HepG2 (cell line): Measurements from ENCODE around the gene PPFIA4. TPM values are rescaled to one million over a fixed set of nuclear protein-coding genes. Genes with fewer than 3 reads are reported as not detected.

Experiments
- ATAC-seq: fragments of 200-7000 bp; cut with Tn5 transposase; 3 replicates; pipeline ENCODE4 v1.9.1; 2020; ENCODE audit warnings: mild to moderate bottlenecking, moderate library complexity
- BruUV-seq: library from RNA; stranded (reverse); fragments of 400-500 nt; replicated peaks from 2 replicates; lab custom pipeline; 2021; lab: Mats Ljungman, UMichigan
- CTCF ChIA-PET: fragments of 300-600 bp; formaldehyde crosslinking; extraction: SDS; loops from one replicate; lab custom pipeline; 2021; ENCODE audit warnings: low total read pairs, inconsistent platforms, low intra/inter-chr PET ratio; lab: Yijun Ruan, JAX
- POLR2A ChIA-PET: fragments of 350-600 bp; sonication (Branson Sonifier 250); formaldehyde crosslinking; loops from one replicate; lab custom pipeline; 2020; ENCODE audit warnings: antibody characterized with exemption, inconsistent platforms; lab: Yijun Ruan, JAX
- DNase-seq: peaks from one replicate; pipeline ENCODE4 v3.0.0-alpha.2; 2015; ENCODE audit warnings: low spot score
- FAIRE-seq: peaks from 3 replicates; lab custom pipeline; 2011; peaks lifted over from hg19 to GRCh38; lab: Jason Lieb, UNC
- H2AFZ ChIP-seq: one replicate; pipeline ENCODE4 v1.6.1; 2011; ENCODE audit warnings: low read length, inconsistent platforms
- H3K27ac ChIP-seq: fragments of 300-600 bp; 3 replicates; pipeline ENCODE4 v1.8.0; 2011; ENCODE audit warnings: mixed run types, mild to moderate bottlenecking, mixed read lengths, low read length, inconsistent platforms; ENCODE audit not compliant: insufficient read depth; ENCODE audit errors: extremely low read length
- H3K27me3 ChIP-seq, 2 experiments: fragments of 200-600 bp in 1 of 2; 2 replicates in 1 of 2; 3 replicates in 1 of 2; pipeline versions ENCODE4 v1.6.0 to v1.8.0; 2011; ENCODE audit warnings: low read length in 2 of 2, mild to moderate bottlenecking in 2 of 2, moderate library complexity in 2 of 2, inconsistent platforms in 1 of 2; ENCODE audit not compliant: insufficient read depth in 2 of 2, control insufficient read depth in 1 of 2
- H3K36me3 ChIP-seq, 2 experiments: fragments of 200-600 bp in 1 of 2; replicated peaks in 1 of 2; 2 replicates in 1 of 2; 3 replicates in 1 of 2; pipeline versions ENCODE4 v1.5.1 to v1.8.0; 2011; ENCODE audit warnings: low read length in 2 of 2, inconsistent platforms in 1 of 2; ENCODE audit not compliant: insufficient read depth in 2 of 2, control insufficient read depth in 1 of 2
- H3K4me1 ChIP-seq: 2 replicates; pipeline ENCODE4 v1.5.1; 2012; ENCODE audit warnings: low read length, inconsistent platforms; ENCODE audit not compliant: insufficient read depth
- H3K4me2 ChIP-seq: 2 replicates; pipeline ENCODE4 v1.6.0; 2011; ENCODE audit warnings: low read depth, low read length, inconsistent platforms
- H3K4me3 ChIP-seq, 3 experiments: fragments of 200-600 bp in 1 of 3; sonication (generic), shearing (Covaris generic) in 1 of 3; replicated peaks in 1 of 3; 2 replicates each; pipeline ENCODE4 v1.5.1; 2011 to 2016; ENCODE audit warnings: low read length in 3 of 3, inconsistent platforms in 2 of 3, low read depth in 2 of 3, mild to moderate bottlenecking in 2 of 3, control low read depth in 1 of 3, mixed read lengths in 1 of 3; ENCODE audit not compliant: insufficient read depth in 1 of 3
- H3K79me2 ChIP-seq: one replicate; pipeline ENCODE4 v1.6.1; 2011; ENCODE audit warnings: low read length, inconsistent platforms; ENCODE audit not compliant: insufficient read depth
- H3K9ac ChIP-seq: 2 replicates; pipeline ENCODE4 v1.6.0; 2011; ENCODE audit warnings: mild to moderate bottlenecking, low read depth, low read length, inconsistent platforms; ENCODE audit not compliant: insufficient read depth
- H3K9me3 ChIP-seq: 2 replicates; pipeline ENCODE4 v1.5.1; 2012; ENCODE audit warnings: mild to moderate bottlenecking, low read length
- H4K20me1 ChIP-seq: 2 replicates; pipeline ENCODE4 v1.6.0; 2011; ENCODE audit warnings: inconsistent platforms, mild to moderate bottlenecking, low read length, moderate library complexity; ENCODE audit not compliant: insufficient read depth
- GLI4 ChIP-seq: sonication (generic); formaldehyde crosslinking; IDR thresholded peaks from 2 replicates; pipeline ENCODE4 v1.5.1; 2020; ENCODE audit warnings: missing genetic modification reagents, mild to moderate bottlenecking, moderate library complexity, borderline replicate concordance
- HDAC6 ChIP-seq: fragments of 200-600 bp; sonication (generic); IDR thresholded peaks from 2 replicates; pipeline ENCODE4 v1.7.0; 2017; ENCODE audit warnings: mild to moderate bottlenecking, antibody characterized with exemption, low read length, low read depth
- MAZ ChIP-seq, 2 experiments: sonication (generic) in 1 of 2; formaldehyde crosslinking in 1 of 2; IDR thresholded peaks; 2 replicates each; pipeline versions ENCODE4 v1.5.0 to v1.6.1; 2012 to 2020; ENCODE audit warnings: low read depth in 2 of 2, mild to moderate bottlenecking in 2 of 2, borderline replicate concordance in 1 of 2, improper control_type of control experiment in 1 of 2, low read length in 1 of 2, missing genetic modification reagents in 1 of 2, moderate library complexity in 1 of 2
- NFE2L1 ChIP-seq: sonication (generic); formaldehyde crosslinking; IDR thresholded peaks from 2 replicates; pipeline ENCODE4 v1.4.0; 2020; ENCODE audit warnings: missing genetic modification reagents, mild to moderate bottlenecking, borderline replicate concordance
- NR2F6 ChIP-seq, 2 experiments: IDR thresholded peaks; 2 replicates each; pipeline ENCODE4 v1.6.1; 2016; ENCODE audit warnings: antibody characterized with exemption in 1 of 2, mild to moderate bottlenecking in 1 of 2
- POLR2A ChIP-seq, 2 experiments: IDR thresholded peaks; 2 replicates each; pipeline ENCODE4 v1.6.1; 2011; ENCODE audit warnings: low read depth in 2 of 2, low read length in 2 of 2, mild to moderate bottlenecking in 1 of 2, moderate library complexity in 1 of 2; ENCODE audit not compliant: insufficient read depth in 1 of 2
- SMARCC2 ChIP-seq: fragments of 450-650 bp; IDR thresholded peaks from 2 replicates; pipeline ENCODE4 v1.6.1; 2017; ENCODE audit warnings: antibody characterized with exemption, mild to moderate bottlenecking
- SRSF1 ChIP-seq: fragments of 200-400 bp; formaldehyde crosslinking; optimal IDR thresholded peaks from 2 replicates; pipeline ENCODE3; 2017; ENCODE audit warnings: mild to moderate bottlenecking, low read depth, low read length, moderate library complexity
- SYNCRIP ChIP-seq: fragments of 200-400 bp; formaldehyde crosslinking; IDR thresholded peaks from 2 replicates; pipeline ENCODE4 v1.6.1; 2018; ENCODE audit warnings: mild to moderate bottlenecking, low read depth, low read length; ENCODE audit not compliant: insufficient read depth
- U2AF2 ChIP-seq: fragments of 200-400 bp; formaldehyde crosslinking; IDR thresholded peaks from 2 replicates; pipeline ENCODE4 v1.6.1; 2017; ENCODE audit warnings: low read depth, mild to moderate bottlenecking, low read length
- ZBTB21 ChIP-seq: sonication (generic); formaldehyde crosslinking; IDR thresholded peaks from 2 replicates; pipeline ENCODE4 v1.4.0; 2020; ENCODE audit warnings: missing genetic modification reagents
- ZNF34 ChIP-seq: sonication (generic); formaldehyde crosslinking; IDR thresholded peaks from 2 replicates; pipeline ENCODE4 v1.4.0; 2020; ENCODE audit warnings: mild to moderate bottlenecking, missing genetic modification reagents, borderline replicate concordance
- ZNF512 ChIP-seq: sonication (generic); formaldehyde crosslinking; IDR thresholded peaks from 2 replicates; pipeline ENCODE4 v1.4.0; 2020; ENCODE audit warnings: mild to moderate bottlenecking, missing genetic modification reagents
- ZNF556 ChIP-seq: sonication (generic); formaldehyde crosslinking; IDR thresholded peaks from 2 replicates; pipeline ENCODE4 v1.4.0; 2020; ENCODE audit warnings: mild to moderate bottlenecking, missing genetic modification reagents, borderline replicate concordance
- ZNF567 ChIP-seq: sonication (generic); formaldehyde crosslinking; IDR thresholded peaks from 2 replicates; pipeline ENCODE4 v1.8.1; 2023; ENCODE audit warnings: mild to moderate bottlenecking, missing genetic modification reagents, borderline replicate concordance
- ZNF605 ChIP-seq: sonication (generic); formaldehyde crosslinking; IDR thresholded peaks from 2 replicates; pipeline ENCODE4 v1.8.0; 2022; ENCODE audit warnings: mild to moderate bottlenecking, missing genetic modification reagents
- WGBS: methylation state at CpG from one replicate; pipeline ENCODE4 v1.1.6; 2017; ENCODE audit warnings: low lambda C conversion rate; 5-methylcytosine and 5-hydroxymethylcytosine counted together
- in situ Hi-C: cut with HindIII; loops from 2 replicates; pipeline ENCODE4 v1.10.0; 2017; ENCODE audit warnings: low pct_unique_long_range_greater_than_20kb; ENCODE audit not compliant: extremely low pct_ligation_motif_present
- intact Hi-C: fragments of 100-400 bp; cut with micrococcal nuclease; formaldehyde crosslinking; loops from one replicate; pipeline ENCODE4 v1.10.0; 2022; ENCODE audit not compliant: unreplicated experiment
- polyA plus RNA-seq, 8 experiments: library from polyadenylated mRNA; depleted of rRNA in 3 of 8; stranded (reverse) in 7 of 8; unstranded in 1 of 8; fragments of >200 nt; fragmentation: Illumina TruSeq in 4 of 8; extraction: Trizol in 4 of 8; gene quantifications; 2 replicates each; pipeline versions ENCODE4 v1.2.1 to v1.2.3, GENCODE V29; 2011 to 2016; ENCODE audit warnings: low read depth in 4 of 8, missing spikeins in 1 of 8, mixed read lengths in 1 of 8; ENCODE audit not compliant: insufficient read depth in 1 of 8
- total RNA-seq, 5 experiments: library from RNA; depleted of rRNA; stranded (reverse); fragments of >200 nt; fragmentation: Illumina TruSeq; extraction: Trizol; gene quantifications; 2 replicates each; pipeline ENCODE4 v1.2.3, GENCODE V29; 2016; ENCODE audit warnings: low read depth in 1 of 5
- TF ChIP-seq, protein P1 (sequence below): sonication (generic); formaldehyde crosslinking; conservative IDR thresholded peaks from 2 replicates; pipeline ENCODE4 v1.5.0; 2020; ENCODE audit warnings: missing genetic modification reagents
- TF ChIP-seq, protein P2 (sequence below): IDR thresholded peaks from 2 replicates; pipeline ENCODE4 v1.6.1; 2016; ENCODE audit warnings: missing compliant biosample characterization, missing genetic modification reagents, borderline replicate concordance

Gene PPFIA4
- total and polyA plus RNA-seq, 2 of the 13 experiments (the other 11 are each of a cell fraction or from before 2014, with no cell fraction given), result 6.4 TPM; not detected in 1

DNA sequence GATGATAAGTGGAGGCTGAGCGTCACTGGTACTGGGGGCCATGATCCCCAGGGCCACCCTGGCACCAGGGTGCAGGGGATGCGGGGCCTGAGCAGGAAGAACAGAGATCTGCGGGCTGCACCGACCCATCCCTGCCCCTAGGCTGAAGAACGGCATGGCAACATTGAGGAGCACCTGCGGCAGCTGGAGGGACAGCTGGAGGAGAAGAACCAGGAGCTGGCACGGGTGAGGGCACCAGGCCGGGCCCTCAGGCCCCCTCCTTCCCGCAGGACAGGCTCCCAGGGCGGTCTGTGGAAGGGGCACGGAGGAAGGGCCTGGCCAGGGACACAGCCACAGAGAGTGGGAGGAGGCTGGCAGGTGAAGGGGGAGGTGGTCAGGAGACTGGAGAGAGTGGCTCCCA lies 21.8 kb downstream of the PPFIA4 start:
- ChIA-PET CTCF (no interaction called here), POLR2A (no interaction called here)
- H3K36me3 ChIP-seq, result no peaks in the 10 kb centered on the region
- no peak overlapping the region for H2AFZ ChIP-seq
- H3K9me3 ChIP-seq, result no peaks in the 10 kb centered on the region
- in situ Hi-C loops, result no loop called here
- WGBS, result 18% methylated on average over 5 of the region's 11 CpGs
- H3K9ac ChIP-seq, result no peak overlapping the region
- FAIRE-seq, result no peak
- peaks cover 6 to 48% of the 10 kb centered on the region in 2 experiments for H3K27me3 ChIP-seq
- no peak overlapping the region for H3K27ac ChIP-seq
- BruUV-seq, result no TSS peak
- H3K4me2 ChIP-seq, result no peak overlapping the region
- no peak for DNase-seq
- TF ChIP-seq ZBTB21 (no peak), SRSF1 (no peak), POLR2A (IDR thresholded peaks at IDR 0.05; ENCODE audit: insufficient read depth in 1 of 2, low read depth in 2 of 2, low read length in 2 of 2) (no peak), NFE2L1 (no peak), U2AF2 (no peak), MAZ (IDR thresholded peaks at IDR 0.05; ENCODE audit: borderline replicate concordance, low read depth, low read length) (no peak), MAZ (CRISPR knock-in tag; IDR thresholded peaks at IDR 0.05; ENCODE audit: low read depth) (no peak), ZNF567 (CRISPR knock-in tag) (no peak), SMARCC2 (no peak), ZNF34 (CRISPR knock-in tag) (no peak), GLI4 (no peak), ZNF512 (CRISPR knock-in tag) (no peak), ZNF605 (CRISPR knock-in tag) (no peak), NR2F6 (IDR thresholded peaks at IDR 0.05) (no peak), NR2F6 (CRISPR knock-in tag; IDR thresholded peaks at IDR 0.05) (no peak), HDAC6 (no peak), SYNCRIP (no peak), ZNF556 (CRISPR knock-in tag) (no peak)
- TF ChIP-seq, protein P1, sequence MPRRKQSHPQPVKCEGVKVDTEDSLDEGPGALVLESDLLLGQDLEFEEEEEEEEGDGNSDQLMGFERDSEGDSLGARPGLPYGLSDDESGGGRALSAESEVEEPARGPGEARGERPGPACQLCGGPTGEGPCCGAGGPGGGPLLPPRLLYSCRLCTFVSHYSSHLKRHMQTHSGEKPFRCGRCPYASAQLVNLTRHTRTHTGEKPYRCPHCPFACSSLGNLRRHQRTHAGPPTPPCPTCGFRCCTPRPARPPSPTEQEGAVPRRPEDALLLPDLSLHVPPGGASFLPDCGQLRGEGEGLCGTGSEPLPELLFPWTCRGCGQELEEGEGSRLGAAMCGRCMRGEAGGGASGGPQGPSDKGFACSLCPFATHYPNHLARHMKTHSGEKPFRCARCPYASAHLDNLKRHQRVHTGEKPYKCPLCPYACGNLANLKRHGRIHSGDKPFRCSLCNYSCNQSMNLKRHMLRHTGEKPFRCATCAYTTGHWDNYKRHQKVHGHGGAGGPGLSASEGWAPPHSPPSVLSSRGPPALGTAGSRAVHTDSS (CRISPR knock-in tag), result no peak
- TF ChIP-seq, protein P2, sequence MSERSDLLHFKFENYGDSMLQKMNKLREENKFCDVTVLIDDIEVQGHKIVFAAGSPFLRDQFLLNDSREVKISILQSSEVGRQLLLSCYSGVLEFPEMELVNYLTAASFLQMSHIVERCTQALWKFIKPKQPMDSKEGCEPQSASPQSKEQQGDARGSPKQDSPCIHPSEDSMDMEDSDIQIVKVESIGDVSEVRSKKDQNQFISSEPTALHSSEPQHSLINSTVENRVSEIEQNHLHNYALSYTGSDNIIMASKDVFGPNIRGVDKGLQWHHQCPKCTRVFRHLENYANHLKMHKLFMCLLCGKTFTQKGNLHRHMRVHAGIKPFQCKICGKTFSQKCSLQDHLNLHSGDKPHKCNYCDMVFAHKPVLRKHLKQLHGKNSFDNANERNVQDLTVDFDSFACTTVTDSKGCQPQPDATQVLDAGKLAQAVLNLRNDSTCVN (CRISPR knock-in tag), result no peak
- peak; percentile 10; the same call in 1 of the 3 replicates for ATAC-seq
- intact Hi-C loops, result no loop called here
- no peaks in the 10 kb centered on the region for H3K79me2 ChIP-seq
- H3K4me3 ChIP-seq, result no peak overlapping the region
- H4K20me1 ChIP-seq, result no peaks in the 10 kb centered on the region
- H3K4me1 ChIP-seq, result no peaks in the 10 kb centered on the region
